HL-60 (cell line): ENCODE measurements around the gene PPCDC.
A peak's percentile ranks its signal among the peaks of the same experiment; 100 is the strongest.

Experiments used
- CTCF ChIP-seq: IDR thresholded peaks from one replicate; pipeline ENCODE4 v1.5.1; 2011; ENCODE audit warnings: low read length, control low read depth, inconsistent platforms; ENCODE audit not compliant: insufficient read depth
- POLR2AphosphoS5 ChIP-seq: IDR thresholded peaks from 2 replicates; pipeline ENCODE4 v1.6.1; 2012; ENCODE audit warnings: low read depth
- REST ChIP-seq: IDR thresholded peaks from 2 replicates; pipeline ENCODE4 v1.6.1; 2012; ENCODE audit warnings: low read depth; ENCODE audit not compliant: insufficient replicate concordance

- peak; percentile 76 for TF ChIP-seq CTCF
- TF ChIP-seq POLR2AphosphoS5: peak; percentile 93
- TF ChIP-seq REST: no peak
Observed at GRCh38 chr15:75042730-75043508, 19.5 kb downstream of the PPCDC start.
